GM23338 (cell line): Measurements from ENCODE around the gene TMEM143.

Experiments used
- CREB1 ChIP-seq: fragments of 250-450 bp; sonication (Bioruptor Pico); IDR thresholded peaks from 2 replicates; pipeline ENCODE4 v1.5.0; 2020; ENCODE audit warnings: low read depth, mild to moderate bottlenecking, moderate library complexity
- EZH2 ChIP-seq: fragments of 200-600 bp; sonication (generic); IDR thresholded peaks from one replicate; pipeline ENCODE4 v1.8.0; 2017; ENCODE audit warnings: antibody characterized with exemption, mild to moderate bottlenecking, low read depth; ENCODE audit not compliant: unreplicated experiment
- EZH2phosphoT487 ChIP-seq: fragments of 200-600 bp; sonication (generic); IDR thresholded peaks from one replicate; pipeline ENCODE4 v1.8.1; 2018; ENCODE audit warnings: antibody characterized with exemption; ENCODE audit not compliant: unreplicated experiment
- JUNB ChIP-seq: IDR thresholded peaks from one replicate; pipeline ENCODE4 v1.6.1; 2016; ENCODE audit warnings: antibody characterized with exemption; ENCODE audit not compliant: unreplicated experiment
- NANOG ChIP-seq: IDR thresholded peaks from 2 replicates; pipeline ENCODE4 v1.6.1; 2016; ENCODE audit warnings: antibody characterized with exemption, borderline replicate concordance
- POLR2AphosphoS5 ChIP-seq: IDR thresholded peaks from 2 replicates; pipeline ENCODE4 v1.6.1; 2016; ENCODE audit warnings: antibody characterized with exemption, low read depth
- STAT1 ChIP-seq: IDR thresholded peaks from one replicate; pipeline ENCODE4 v1.6.1; 2016; ENCODE audit warnings: antibody characterized with exemption; ENCODE audit not compliant: unreplicated experiment
- ZNF114 ChIP-seq: fragments of 250-450 bp; sonication (Bioruptor Pico); IDR thresholded peaks from 2 replicates; pipeline ENCODE4 v1.5.0; 2020; ENCODE audit warnings: mild to moderate bottlenecking, moderate library complexity
- ZNF331 ChIP-seq: fragments of 250-450 bp; sonication (Bioruptor Pico); IDR thresholded peaks from 2 replicates; pipeline ENCODE4 v1.5.0; 2020; ENCODE audit warnings: low read depth, mild to moderate bottlenecking, moderate library complexity
- TF ChIP-seq, protein P1 (sequence below), 2 experiments: fragments of 200-600 bp in 1 of 2; sonication (generic) in 1 of 2; conservative IDR thresholded peaks; 2 replicates each; pipeline versions ENCODE4 v1.5.1 to v1.6.1; 2016 to 2017; ENCODE audit warnings: antibody characterized with exemption in 2 of 2, low read depth in 2 of 2, mild to moderate bottlenecking in 2 of 2, moderate library complexity in 1 of 2
- TF ChIP-seq, protein P2 (sequence below): IDR thresholded peaks from one replicate; pipeline ENCODE4 v1.6.1; 2018; ENCODE audit warnings: antibody characterized with exemption; ENCODE audit not compliant: unreplicated experiment
- TF ChIP-seq, protein P3 (sequence below): fragments of 250-450 bp; sonication (Bioruptor Pico); IDR thresholded peaks from 2 replicates; pipeline ENCODE4 v1.5.0; 2020; ENCODE audit warnings: mild to moderate bottlenecking, moderate library complexity

DNA sequence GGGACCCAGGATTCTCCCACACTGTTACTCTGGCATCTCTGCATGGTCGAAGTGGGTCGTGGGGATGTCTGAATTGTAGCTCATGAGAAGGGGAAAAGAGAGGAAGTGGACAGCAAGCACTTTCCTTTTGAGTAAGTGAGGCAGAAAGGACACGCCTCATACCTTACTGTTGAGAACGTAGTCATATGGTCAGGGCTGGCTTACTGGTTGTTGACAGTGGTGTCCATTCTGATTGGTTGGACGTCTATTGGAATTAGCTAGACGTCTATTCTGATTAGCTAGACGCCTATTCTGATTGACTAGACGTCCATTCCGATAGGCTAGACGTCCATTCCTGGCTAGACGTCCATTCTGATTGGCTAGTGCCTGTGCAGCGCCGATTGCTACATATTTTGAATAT lies 42.1 kb upstream of the TMEM143 start:
- TF ChIP-seq EZH2 (no peak), POLR2AphosphoS5 (no peak), ZNF114 (CRISPR knock-in tag) (no peak), ZNF331 (no peak), STAT1 (no peak), EZH2phosphoT487 (no peak), CREB1 (CRISPR knock-in tag) (no peak), JUNB (no peak), NANOG (no peak)
- TF ChIP-seq, protein P1, sequence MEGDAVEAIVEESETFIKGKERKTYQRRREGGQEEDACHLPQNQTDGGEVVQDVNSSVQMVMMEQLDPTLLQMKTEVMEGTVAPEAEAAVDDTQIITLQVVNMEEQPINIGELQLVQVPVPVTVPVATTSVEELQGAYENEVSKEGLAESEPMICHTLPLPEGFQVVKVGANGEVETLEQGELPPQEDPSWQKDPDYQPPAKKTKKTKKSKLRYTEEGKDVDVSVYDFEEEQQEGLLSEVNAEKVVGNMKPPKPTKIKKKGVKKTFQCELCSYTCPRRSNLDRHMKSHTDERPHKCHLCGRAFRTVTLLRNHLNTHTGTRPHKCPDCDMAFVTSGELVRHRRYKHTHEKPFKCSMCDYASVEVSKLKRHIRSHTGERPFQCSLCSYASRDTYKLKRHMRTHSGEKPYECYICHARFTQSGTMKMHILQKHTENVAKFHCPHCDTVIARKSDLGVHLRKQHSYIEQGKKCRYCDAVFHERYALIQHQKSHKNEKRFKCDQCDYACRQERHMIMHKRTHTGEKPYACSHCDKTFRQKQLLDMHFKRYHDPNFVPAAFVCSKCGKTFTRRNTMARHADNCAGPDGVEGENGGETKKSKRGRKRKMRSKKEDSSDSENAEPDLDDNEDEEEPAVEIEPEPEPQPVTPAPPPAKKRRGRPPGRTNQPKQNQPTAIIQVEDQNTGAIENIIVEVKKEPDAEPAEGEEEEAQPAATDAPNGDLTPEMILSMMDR (conservative IDR thresholded peaks at IDR 0.05; ENCODE audit: low read depth in 2 of 2), result no peak
- TF ChIP-seq, protein P2, sequence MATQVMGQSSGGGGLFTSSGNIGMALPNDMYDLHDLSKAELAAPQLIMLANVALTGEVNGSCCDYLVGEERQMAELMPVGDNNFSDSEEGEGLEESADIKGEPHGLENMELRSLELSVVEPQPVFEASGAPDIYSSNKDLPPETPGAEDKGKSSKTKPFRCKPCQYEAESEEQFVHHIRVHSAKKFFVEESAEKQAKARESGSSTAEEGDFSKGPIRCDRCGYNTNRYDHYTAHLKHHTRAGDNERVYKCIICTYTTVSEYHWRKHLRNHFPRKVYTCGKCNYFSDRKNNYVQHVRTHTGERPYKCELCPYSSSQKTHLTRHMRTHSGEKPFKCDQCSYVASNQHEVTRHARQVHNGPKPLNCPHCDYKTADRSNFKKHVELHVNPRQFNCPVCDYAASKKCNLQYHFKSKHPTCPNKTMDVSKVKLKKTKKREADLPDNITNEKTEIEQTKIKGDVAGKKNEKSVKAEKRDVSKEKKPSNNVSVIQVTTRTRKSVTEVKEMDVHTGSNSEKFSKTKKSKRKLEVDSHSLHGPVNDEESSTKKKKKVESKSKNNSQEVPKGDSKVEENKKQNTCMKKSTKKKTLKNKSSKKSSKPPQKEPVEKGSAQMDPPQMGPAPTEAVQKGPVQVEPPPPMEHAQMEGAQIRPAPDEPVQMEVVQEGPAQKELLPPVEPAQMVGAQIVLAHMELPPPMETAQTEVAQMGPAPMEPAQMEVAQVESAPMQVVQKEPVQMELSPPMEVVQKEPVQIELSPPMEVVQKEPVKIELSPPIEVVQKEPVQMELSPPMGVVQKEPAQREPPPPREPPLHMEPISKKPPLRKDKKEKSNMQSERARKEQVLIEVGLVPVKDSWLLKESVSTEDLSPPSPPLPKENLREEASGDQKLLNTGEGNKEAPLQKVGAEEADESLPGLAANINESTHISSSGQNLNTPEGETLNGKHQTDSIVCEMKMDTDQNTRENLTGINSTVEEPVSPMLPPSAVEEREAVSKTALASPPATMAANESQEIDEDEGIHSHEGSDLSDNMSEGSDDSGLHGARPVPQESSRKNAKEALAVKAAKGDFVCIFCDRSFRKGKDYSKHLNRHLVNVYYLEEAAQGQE, result no peak
- TF ChIP-seq, protein P3, sequence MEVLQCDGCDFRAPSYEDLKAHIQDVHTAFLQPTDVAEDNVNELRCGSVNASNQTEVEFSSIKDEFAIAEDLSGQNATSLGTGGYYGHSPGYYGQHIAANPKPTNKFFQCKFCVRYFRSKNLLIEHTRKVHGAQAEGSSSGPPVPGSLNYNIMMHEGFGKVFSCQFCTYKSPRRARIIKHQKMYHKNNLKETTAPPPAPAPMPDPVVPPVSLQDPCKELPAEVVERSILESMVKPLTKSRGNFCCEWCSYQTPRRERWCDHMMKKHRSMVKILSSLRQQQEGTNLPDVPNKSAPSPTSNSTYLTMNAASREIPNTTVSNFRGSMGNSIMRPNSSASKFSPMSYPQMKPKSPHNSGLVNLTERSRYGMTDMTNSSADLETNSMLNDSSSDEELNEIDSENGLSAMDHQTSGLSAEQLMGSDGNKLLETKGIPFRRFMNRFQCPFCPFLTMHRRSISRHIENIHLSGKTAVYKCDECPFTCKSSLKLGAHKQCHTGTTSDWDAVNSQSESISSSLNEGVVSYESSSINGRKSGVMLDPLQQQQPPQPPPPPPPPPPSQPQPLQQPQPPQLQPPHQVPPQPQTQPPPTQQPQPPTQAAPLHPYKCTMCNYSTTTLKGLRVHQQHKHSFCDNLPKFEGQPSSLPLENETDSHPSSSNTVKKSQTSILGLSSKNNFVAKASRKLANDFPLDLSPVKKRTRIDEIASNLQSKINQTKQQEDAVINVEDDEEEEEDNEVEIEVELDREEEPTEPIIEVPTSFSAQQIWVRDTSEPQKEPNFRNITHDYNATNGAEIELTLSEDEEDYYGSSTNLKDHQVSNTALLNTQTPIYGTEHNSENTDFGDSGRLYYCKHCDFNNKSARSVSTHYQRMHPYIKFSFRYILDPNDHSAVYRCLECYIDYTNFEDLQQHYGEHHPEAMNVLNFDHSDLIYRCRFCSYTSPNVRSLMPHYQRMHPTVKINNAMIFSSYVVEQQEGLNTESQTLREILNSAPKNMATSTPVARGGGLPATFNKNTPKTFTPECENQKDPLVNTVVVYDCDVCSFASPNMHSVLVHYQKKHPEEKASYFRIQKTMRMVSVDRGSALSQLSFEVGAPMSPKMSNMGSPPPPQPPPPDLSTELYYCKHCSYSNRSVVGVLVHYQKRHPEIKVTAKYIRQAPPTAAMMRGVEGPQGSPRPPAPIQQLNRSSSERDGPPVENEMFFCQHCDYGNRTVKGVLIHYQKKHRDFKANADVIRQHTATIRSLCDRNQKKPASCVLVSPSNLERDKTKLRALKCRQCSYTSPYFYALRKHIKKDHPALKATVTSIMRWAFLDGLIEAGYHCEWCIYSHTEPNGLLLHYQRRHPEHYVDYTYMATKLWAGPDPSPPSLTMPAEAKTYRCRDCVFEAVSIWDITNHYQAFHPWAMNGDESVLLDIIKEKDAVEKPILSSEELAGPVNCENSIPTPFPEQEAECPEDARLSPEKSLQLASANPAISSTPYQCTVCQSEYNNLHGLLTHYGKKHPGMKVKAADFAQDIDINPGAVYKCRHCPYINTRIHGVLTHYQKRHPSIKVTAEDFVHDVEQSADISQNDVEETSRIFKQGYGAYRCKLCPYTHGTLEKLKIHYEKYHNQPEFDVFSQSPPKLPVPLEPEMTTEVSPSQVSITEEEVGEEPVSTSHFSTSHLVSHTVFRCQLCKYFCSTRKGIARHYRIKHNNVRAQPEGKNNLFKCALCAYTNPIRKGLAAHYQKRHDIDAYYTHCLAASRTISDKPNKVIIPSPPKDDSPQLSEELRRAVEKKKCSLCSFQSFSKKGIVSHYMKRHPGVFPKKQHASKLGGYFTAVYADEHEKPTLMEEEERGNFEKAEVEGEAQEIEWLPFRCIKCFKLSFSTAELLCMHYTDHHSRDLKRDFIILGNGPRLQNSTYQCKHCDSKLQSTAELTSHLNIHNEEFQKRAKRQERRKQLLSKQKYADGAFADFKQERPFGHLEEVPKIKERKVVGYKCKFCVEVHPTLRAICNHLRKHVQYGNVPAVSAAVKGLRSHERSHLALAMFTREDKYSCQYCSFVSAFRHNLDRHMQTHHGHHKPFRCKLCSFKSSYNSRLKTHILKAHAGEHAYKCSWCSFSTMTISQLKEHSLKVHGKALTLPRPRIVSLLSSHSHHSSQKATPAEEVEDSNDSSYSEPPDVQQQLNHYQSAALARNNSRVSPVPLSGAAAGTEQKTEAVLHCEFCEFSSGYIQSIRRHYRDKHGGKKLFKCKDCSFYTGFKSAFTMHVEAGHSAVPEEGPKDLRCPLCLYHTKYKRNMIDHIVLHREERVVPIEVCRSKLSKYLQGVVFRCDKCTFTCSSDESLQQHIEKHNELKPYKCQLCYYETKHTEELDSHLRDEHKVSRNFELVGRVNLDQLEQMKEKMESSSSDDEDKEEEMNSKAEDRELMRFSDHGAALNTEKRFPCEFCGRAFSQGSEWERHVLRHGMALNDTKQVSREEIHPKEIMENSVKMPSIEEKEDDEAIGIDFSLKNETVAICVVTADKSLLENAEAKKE, result no peak
